ENCODE data around the gene ACTN1. TPM values are rescaled to one million over a fixed set of nuclear protein-coding genes. Genes with fewer than 3 reads are reported as not detected.
A peak's percentile ranks its signal among the peaks of the same experiment; 100 is the strongest.

The ACTN1 gene
- total RNA-seq, 4 donors from 2014 or later: 31.9 to 111 (median 76.1) TPM

- intact Hi-C loops (cut with DNase I; ENCODE audit: low total_unique reads): loop anchor here (5.0 kb wide), 1 partner anchor 181 kb away; no protein-coding TSS in a partner anchor
- WGBS, 2 donors: 41 to 46% methylated on average over 12 of the region's 12 CpGs
- DNase-seq (ENCODE audit: low spot score in 2 of 2): peak; percentile 59 to 94
Observed at GRCh38 chr14:68911594-68912227, 67.4 kb downstream of the ACTN1 start.

DNA sequence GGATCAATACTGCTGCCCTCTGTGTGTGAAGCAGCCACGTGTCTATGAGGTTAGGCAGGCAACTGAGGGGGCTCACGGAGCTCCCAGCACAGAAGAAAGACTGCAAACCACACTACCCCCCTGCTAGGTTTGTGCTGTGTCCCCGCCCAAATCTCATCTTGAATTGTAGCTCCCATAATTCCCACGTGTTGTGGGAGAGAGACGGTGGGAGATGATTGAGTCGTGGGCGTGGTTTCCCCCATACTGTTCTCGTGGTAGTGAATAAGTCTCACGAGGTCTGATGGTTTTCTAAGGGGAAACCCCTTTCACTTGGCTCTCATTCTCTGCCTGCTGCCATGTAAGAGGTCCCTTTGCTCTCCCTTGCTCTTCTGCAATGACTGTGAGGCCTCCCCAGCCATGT is 68.6 kb downstream of the ACTN1 start:
- TF ChIP-seq POLR2A (IDR thresholded peaks at IDR 0.05) (no peak), CTCF (IDR thresholded peaks at IDR 0.05) (no peak)
- DNase-seq (ENCODE audit: low spot score in 2 of 2): no peak
- intact Hi-C loops (cut with DNase I; ENCODE audit: low total_unique reads): loop anchor here (5.0 kb wide), 1 partner anchor 182 kb away; no protein-coding TSS in a partner anchor
- H3K4me3 ChIP-seq (ENCODE audit: low read depth, poor library complexity, severe bottlenecking): no peak overlapping the region
- 74 to 77% methylated on average over 9 of the region's 9 CpGs for WGBS, 2 donors

More at GRCh38 chr14:68911594-68912227, 67.4 kb downstream of the ACTN1 start:
- TF ChIP-seq CTCF (IDR thresholded peaks at IDR 0.05) (peak in 1 of 3 donors; percentile 75), POLR2A (IDR thresholded peaks at IDR 0.05) (no peak)
- no peak overlapping the region for H3K4me3 ChIP-seq (ENCODE audit: low read depth, poor library complexity, severe bottlenecking)

DNA sequence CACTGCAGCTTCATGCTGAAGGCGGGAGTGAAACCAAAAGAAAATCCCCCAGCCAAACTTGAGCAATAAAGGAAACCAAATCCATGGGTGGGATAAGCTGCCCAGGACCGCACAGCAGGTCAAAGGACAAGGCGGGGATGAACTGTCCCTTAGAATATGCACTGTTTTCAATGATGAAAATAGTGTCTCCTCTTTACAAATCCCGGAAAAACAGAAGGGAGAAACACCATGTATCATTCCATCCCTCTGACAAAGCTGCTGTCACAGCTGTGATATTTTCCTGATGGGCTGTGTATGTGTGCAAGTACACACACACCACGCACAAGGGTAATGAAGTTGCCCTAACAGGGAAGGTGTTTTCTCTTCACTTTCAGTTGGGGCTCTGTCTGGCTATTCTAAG is 70.3 kb downstream of the ACTN1 start:
- 86 to 90% methylated on average over 5 of the region's 5 CpGs for WGBS, 2 donors
- no peak for TF ChIP-seq CTCF (IDR thresholded peaks at IDR 0.05)
- TF ChIP-seq POLR2A (IDR thresholded peaks at IDR 0.05): no peak
- intact Hi-C loops (cut with DNase I; ENCODE audit: low total_unique reads): no loop called here
- no peak for DNase-seq (ENCODE audit: low spot score in 2 of 2)
- no peak overlapping the region for H3K4me3 ChIP-seq (ENCODE audit: low read depth, poor library complexity, severe bottlenecking)

DNA sequence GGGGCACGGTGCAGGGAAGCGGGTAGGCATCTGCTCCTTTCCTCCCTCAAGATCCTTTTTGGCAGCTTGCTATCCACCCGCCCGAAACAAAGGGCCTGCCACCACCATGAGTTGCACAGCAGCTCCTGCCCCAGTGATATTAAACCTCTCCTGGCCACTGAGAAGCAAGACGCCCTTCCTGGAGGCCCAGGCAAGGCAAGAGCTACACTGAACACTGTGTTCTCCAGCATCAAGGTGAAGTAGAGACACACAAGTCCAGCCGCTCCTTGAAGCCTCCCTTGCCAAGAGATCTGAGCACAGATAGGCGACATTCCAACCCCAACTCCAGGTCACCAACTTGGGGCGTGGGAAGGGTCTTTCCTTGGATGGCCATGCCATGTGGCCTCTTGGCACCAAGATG is 70.9 kb downstream of the ACTN1 start:
- TF ChIP-seq POLR2A (IDR thresholded peaks at IDR 0.05) (no peak), CTCF (IDR thresholded peaks at IDR 0.05) (no peak)
- H3K4me3 ChIP-seq (ENCODE audit: low read depth, poor library complexity, severe bottlenecking): no peak overlapping the region
- 71 to 77% methylated on average over 8 of the region's 8 CpGs for WGBS, 2 donors
- no peak for DNase-seq (ENCODE audit: low spot score in 2 of 2)
- intact Hi-C loops (cut with DNase I; ENCODE audit: low total_unique reads): no loop called here

GRCh38 chr14:68906439-68906838 is 72.7 kb downstream of the ACTN1 start:
- intact Hi-C loops (cut with DNase I; ENCODE audit: low total_unique reads): no loop called here
- no peak for DNase-seq (ENCODE audit: low spot score in 2 of 2)
- 86 to 92% methylated on average over 5 of the region's 5 CpGs for WGBS, 2 donors
- H3K4me3 ChIP-seq (ENCODE audit: low read depth, poor library complexity, severe bottlenecking): no peak overlapping the region
- TF ChIP-seq POLR2A (IDR thresholded peaks at IDR 0.05) (no peak), CTCF (IDR thresholded peaks at IDR 0.05) (no peak)

All from lower leg skin (tissue), 4 donors.